Caco-2 (cell line): Measurements from ENCODE around the gene WDR75. TPM values are rescaled to one million over a fixed set of nuclear protein-coding genes. Genes with fewer than 3 reads are reported as not detected.

Experiments
- Bru-seq: library from RNA; stranded (reverse); fragments of 400-500 nt; gene quantifications from one replicate; lab custom pipeline; 2021; lab: Mats Ljungman, UMichigan
- BruChase-seq, 2 experiments: library from RNA; stranded (reverse); fragments of 400-500 nt; gene quantifications; one replicate each; lab custom pipeline; 2021; lab: Mats Ljungman, UMichigan
- BruUV-seq: library from RNA; stranded (reverse); fragments of 400-500 nt; replicated peaks from 2 replicates; lab custom pipeline; 2021; lab: Mats Ljungman, UMichigan
- CTCF ChIA-PET: fragments of 300-600 bp; sonication (Branson Sonifier 250); formaldehyde crosslinking; loops from one replicate; lab custom pipeline; 2022; ENCODE audit warnings: antibody characterized with exemption; lab: Charles Lee
- POLR2A ChIA-PET: fragments of 300-600 bp; sonication (Branson Sonifier 250); formaldehyde crosslinking; loops from one replicate; lab custom pipeline; 2022; ENCODE audit warnings: antibody characterized with exemption; lab: Charles Lee
- DNase-seq, 2 experiments: peaks; one replicate each; pipeline versions ENCODE4 v3.0.0 to v3.0.0-alpha.2; 2020 to 2022
- H3K27me3 ChIP-seq: replicated peaks from 2 replicates; pipeline ENCODE4 v1.6.0; 2011; ENCODE audit warnings: low read length; ENCODE audit not compliant: control insufficient read depth, insufficient read depth
- H3K36me3 ChIP-seq: 2 replicates; pipeline ENCODE4 v1.5.1; 2011; ENCODE audit warnings: low read length; ENCODE audit not compliant: control insufficient read depth, insufficient read depth
- H3K4me1 ChIP-seq: fragments of 250-450 bp; sonication (Bioruptor Pico); 2 replicates; pipeline ENCODE4 v1.5.1; 2020; ENCODE audit warnings: mild to moderate bottlenecking
- H3K4me3 ChIP-seq: 2 replicates; pipeline ENCODE4 v1.5.1; 2011; ENCODE audit warnings: low read depth, mild to moderate bottlenecking, control low read depth, low read length
- H3K9me3 ChIP-seq: fragments of 250-450 bp; sonication (Bioruptor Pico); 2 replicates; pipeline ENCODE4 v1.5.1; 2020; ENCODE audit warnings: mild to moderate bottlenecking, moderate library complexity
- H3K27ac Mint-ChIP-seq: one replicate; pipeline ENCODE4 v1.8.0; 2022; ENCODE audit warnings: mixed read lengths; ENCODE audit not compliant: unreplicated experiment
- H3K27me3 Mint-ChIP-seq: one replicate; pipeline ENCODE4 v1.8.0; 2022; ENCODE audit warnings: mixed read lengths; ENCODE audit not compliant: insufficient read depth, unreplicated experiment
- H3K36me3 Mint-ChIP-seq: one replicate; pipeline ENCODE4 v1.8.0; 2022; ENCODE audit warnings: mild to moderate bottlenecking, mixed read lengths; ENCODE audit not compliant: insufficient read depth, unreplicated experiment
- H3K4me1 Mint-ChIP-seq: one replicate; pipeline ENCODE4 v1.8.0; 2022; ENCODE audit warnings: low read depth, mixed read lengths; ENCODE audit not compliant: unreplicated experiment
- H3K4me3 Mint-ChIP-seq: one replicate; pipeline ENCODE4 v1.8.0; 2022; ENCODE audit warnings: mild to moderate bottlenecking, moderate library complexity, mixed read lengths; ENCODE audit not compliant: unreplicated experiment
- H3K9me3 Mint-ChIP-seq: one replicate; pipeline ENCODE4 v1.8.0; 2022; ENCODE audit warnings: mixed read lengths; ENCODE audit not compliant: unreplicated experiment
- CTCF ChIP-seq, 2 experiments: fragments of 200-600 bp in 1 of 2; IDR thresholded peaks; 1 replicate in 1 of 2; 2 replicates in 1 of 2; pipeline versions ENCODE4 v1.5.1 to v1.8.0; 2011 to 2022; ENCODE audit warnings: antibody characterized with exemption in 1 of 2, control low read depth in 1 of 2, inconsistent platforms in 1 of 2, low read depth in 1 of 2, low read length in 1 of 2, mild to moderate bottlenecking in 1 of 2, moderate library complexity in 1 of 2; ENCODE audit not compliant: insufficient read depth in 1 of 2, severe bottlenecking in 1 of 2, unreplicated experiment in 1 of 2
- intact Hi-C: fragments of 100-400 bp; cut with micrococcal nuclease; formaldehyde crosslinking; loops from one replicate; pipeline ENCODE4 v1.10.0; 2022; ENCODE audit not compliant: unreplicated experiment
- long read RNA-seq: library from polyadenylated mRNA; stranded (forward); transcript quantifications from one replicate; pipeline ENCODE4 v2.0.0, GENCODE V29; 2022
- total RNA-seq: library from RNA; stranded (reverse); gene quantifications from 2 replicates; pipeline ENCODE4 v1.2.3, GENCODE V29; 2022

The WDR75 gene
- total RNA-seq (50.2 and 57.7 TPM in 2 replicates), Bru-seq, nascent RNA (percentile 95 among the genes with signal in this experiment), BruChase-seq, experiment 1, labeled RNA remaining after a 2-hour chase (percentile 95 among the genes with signal in this experiment), BruChase-seq, experiment 2, labeled RNA remaining after a 6-hour chase (percentile 91 among the genes with signal in this experiment)
- long read RNA-seq, transcript WDR75-201 (21 exons, 2,701 nt), result major isoform, 59 of 72 reads
- long read RNA-seq, partial matches to known transcripts, result 7 of 72 reads
- long read RNA-seq, other reads (novel, unspliced or antisense), result 6 of 72 reads

- ChIA-PET POLR2A (interaction anchor here (0.5 to 1.5 kb wide), 8 partner anchors 10 to 263 kb away, joined by 3 to 9 read pairs (median 4); partner anchors contain the start of gene SLC40A1), CTCF (interaction anchor here (0.6 kb wide), 1 partner anchor 305 kb away, joined by 5 read pairs; no protein-coding TSS in a partner anchor)
- H3K27ac Mint-ChIP-seq, result peak within 1 kb of the TSS; percentile 98
- Histone ChIP-seq H3K4me3 (peak within 1 kb of the TSS; percentile 47), H3K27me3 (no peaks in the 10 kb centered on the region), H3K9me3 (no peaks in the 10 kb centered on the region), H3K36me3 (no peaks in the 10 kb centered on the region; the same call in 1 of the 2 replicates), H3K4me1 (0 out of 2 replicates have a peak, but pooled peaks cover 4% of the 10 kb centered on the region)
- peak; percentile 95 for DNase-seq
- no peaks in the 10 kb centered on the region for H3K9me3 Mint-ChIP-seq
- peaks cover 10% of the 10 kb centered on the region for H3K36me3 Mint-ChIP-seq
- no peaks in the 10 kb centered on the region for H3K4me1 Mint-ChIP-seq
- TF ChIP-seq CTCF (IDR thresholded peaks at IDR 0.05; ENCODE audit: insufficient read depth in 1 of 2, low read depth in 1 of 2, low read length in 1 of 2, severe bottlenecking in 1 of 2, unreplicated experiment in 1 of 2), result no peak
- intact Hi-C loops, result loop anchor here (10.0 kb wide), 1 partner anchor 324 kb away; the partner anchor contains the start of gene OSGEPL1
- BruUV-seq, result no TSS peak
- peak within 1 kb of the TSS; percentile 99 for H3K4me3 Mint-ChIP-seq
- no peaks in the 10 kb centered on the region for H3K27me3 Mint-ChIP-seq
Observed at GRCh38 chr2:189440947-189441708, at the start of gene WDR75. TSS of gene WDR75 (plus strand) at chr2:189441474. CDS start at chr2:189441493, 19 bp downstream.

GRCh38 chr2:189393440-189394111 is 47.7 kb upstream of the WDR75 start:
- DNase-seq, result no peak
- ChIA-PET POLR2A (no interaction called here), CTCF (no interaction called here)
- Mint-ChIP-seq H3K36me3 (no peaks in the 10 kb centered on the region), H3K9me3 (no peaks in the 10 kb centered on the region), H3K4me3 (no peak overlapping the region), H3K4me1 (peaks cover 15% of the 10 kb centered on the region), H3K27ac (peak overlapping the region; percentile 66), H3K27me3 (no peaks in the 10 kb centered on the region)
- no TSS peak for BruUV-seq
- H3K9me3 ChIP-seq, result peaks cover 6% of the 10 kb centered on the region; the same call in 1 of the 2 replicates
- intact Hi-C loops, result loop anchor here (1.0 kb wide), 1 partner anchor 14 kb away; no protein-coding TSS in a partner anchor
- no peaks in the 10 kb centered on the region for H3K27me3 ChIP-seq
- TF ChIP-seq CTCF (IDR thresholded peaks at IDR 0.05; ENCODE audit: insufficient read depth in 1 of 2, low read depth in 1 of 2, low read length in 1 of 2, severe bottlenecking in 1 of 2, unreplicated experiment in 1 of 2), result no peak
- H3K4me3 ChIP-seq, result no peak overlapping the region
- no peaks in the 10 kb centered on the region for H3K36me3 ChIP-seq
- H3K4me1 ChIP-seq, result peaks cover 21% of the 10 kb centered on the region; the same call in 1 of the 2 replicates
